Measurements from ENCODE around the gene SULT1C2. TPM values are rescaled to one million over a fixed set of nuclear protein-coding genes. Genes with fewer than 3 reads are reported as not detected.

SULT1C2 gene
- total and polyA plus RNA-seq, 4 donors = 0.07 to 8.9 (median 0.62) TPM

DNA sequence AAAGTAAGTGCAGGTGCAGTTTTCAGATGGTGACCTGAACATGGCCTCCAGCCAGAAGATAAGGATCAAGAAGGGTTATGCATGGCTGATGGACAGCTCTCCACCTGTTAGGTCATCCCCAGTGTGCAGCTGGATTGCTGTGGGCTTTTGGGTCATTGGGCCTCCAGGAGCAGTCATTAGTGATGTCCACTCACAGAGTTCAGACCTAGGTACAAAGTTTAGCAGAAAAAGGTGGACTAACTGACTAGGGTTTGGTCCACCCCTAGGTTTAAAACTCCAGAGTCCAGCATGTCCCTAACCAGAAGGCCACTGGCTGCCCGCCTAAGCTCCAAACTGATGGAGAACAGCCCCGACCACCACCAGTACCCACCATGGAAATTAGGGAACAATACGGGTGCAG is 18.3 kb upstream of the SULT1C2 start:
- Histone ChIP-seq H3K4me3 (ENCODE audit: low read depth in 1 of 3, low read length in 3 of 3) (no peak overlapping the region), H3K27ac (ENCODE audit: low read depth in 1 of 2, low read length in 2 of 2) (peak overlapping the region in 1 of 2 donors; percentile 25), H3K9me3 (ENCODE audit: control insufficient read depth in 4 of 4, low read length in 3 of 4) (no peaks in the 10 kb centered on the region), H3K36me3 (ENCODE audit: control insufficient read depth in 4 of 4, insufficient read depth in 3 of 4, low read depth in 1 of 4, low read length in 3 of 4) (no peaks in the 10 kb centered on the region), H3K9ac (ENCODE audit: low read depth in 1 of 2, low read length in 2 of 2) (no peak overlapping the region), H3K4me1 (ENCODE audit: control insufficient read depth in 4 of 4, insufficient read depth in 4 of 4, low read length in 3 of 4) (peaks cover 0 to 8% (median 4%) of the 10 kb centered on the region in 4 donors), H3K27me3 (ENCODE audit: control insufficient read depth in 4 of 4, insufficient read depth in 4 of 4, low read length in 3 of 4) (no peaks in the 10 kb centered on the region)
- TF ChIP-seq, protein P1, sequence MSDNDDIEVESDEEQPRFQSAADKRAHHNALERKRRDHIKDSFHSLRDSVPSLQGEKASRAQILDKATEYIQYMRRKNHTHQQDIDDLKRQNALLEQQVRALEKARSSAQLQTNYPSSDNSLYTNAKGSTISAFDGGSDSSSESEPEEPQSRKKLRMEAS (IDR thresholded peaks at IDR 0.05) = no peak
- TF ChIP-seq RAD21 (IDR thresholded peaks at IDR 0.05) = no peak
- no peak for TF ChIP-seq JUND (IDR thresholded peaks at IDR 0.05)
- no peak for TF ChIP-seq FOXA1 (IDR thresholded peaks at IDR 0.05)
- TF ChIP-seq, protein P2, sequence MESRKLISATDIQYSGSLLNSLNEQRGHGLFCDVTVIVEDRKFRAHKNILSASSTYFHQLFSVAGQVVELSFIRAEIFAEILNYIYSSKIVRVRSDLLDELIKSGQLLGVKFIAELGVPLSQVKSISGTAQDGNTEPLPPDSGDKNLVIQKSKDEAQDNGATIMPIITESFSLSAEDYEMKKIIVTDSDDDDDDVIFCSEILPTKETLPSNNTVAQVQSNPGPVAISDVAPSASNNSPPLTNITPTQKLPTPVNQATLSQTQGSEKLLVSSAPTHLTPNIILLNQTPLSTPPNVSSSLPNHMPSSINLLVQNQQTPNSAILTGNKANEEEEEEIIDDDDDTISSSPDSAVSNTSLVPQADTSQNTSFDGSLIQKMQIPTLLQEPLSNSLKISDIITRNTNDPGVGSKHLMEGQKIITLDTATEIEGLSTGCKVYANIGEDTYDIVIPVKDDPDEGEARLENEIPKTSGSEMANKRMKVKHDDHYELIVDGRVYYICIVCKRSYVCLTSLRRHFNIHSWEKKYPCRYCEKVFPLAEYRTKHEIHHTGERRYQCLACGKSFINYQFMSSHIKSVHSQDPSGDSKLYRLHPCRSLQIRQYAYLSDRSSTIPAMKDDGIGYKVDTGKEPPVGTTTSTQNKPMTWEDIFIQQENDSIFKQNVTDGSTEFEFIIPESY (IDR thresholded peaks at IDR 0.05) = no peak
- DNase-seq (ENCODE audit: low spot score) = no peak
- WGBS = 98% methylated on average over 3 of the region's 3 CpGs

DNA sequence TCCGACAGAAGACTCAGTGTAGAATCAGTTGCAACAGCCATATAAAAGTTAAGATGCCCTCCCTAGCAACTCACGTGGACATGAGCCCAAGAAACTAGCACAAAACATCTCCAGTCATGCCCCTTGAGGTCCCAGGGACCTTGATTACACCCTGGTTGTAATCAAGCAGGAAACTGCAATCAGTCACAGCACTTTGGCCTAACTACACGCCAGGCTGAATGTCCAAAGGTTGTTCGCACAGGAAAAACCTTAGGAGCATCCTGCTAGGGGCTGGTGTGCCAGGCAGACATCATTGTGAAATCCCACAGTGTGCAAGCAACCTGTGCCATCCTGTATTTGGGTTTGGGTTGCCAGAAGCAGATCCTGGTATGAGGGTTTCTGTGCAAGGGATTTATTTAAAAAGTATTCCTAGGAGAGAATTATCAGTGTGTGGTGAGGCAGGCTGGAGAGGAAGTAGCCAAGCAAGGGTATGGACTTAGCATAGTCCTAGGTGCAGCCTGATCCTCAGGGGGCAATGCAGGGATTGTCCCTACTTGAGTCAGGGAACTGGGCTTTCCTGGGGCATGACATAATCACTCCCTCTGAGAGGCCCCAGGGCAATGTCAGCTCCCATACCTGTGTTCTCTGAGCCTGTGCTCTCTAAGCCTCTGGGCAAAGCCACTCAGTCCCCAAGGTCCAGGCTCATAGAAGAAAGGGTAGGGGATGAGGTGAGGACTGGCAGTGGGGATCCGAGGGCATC is 17.8 kb upstream of the SULT1C2 start:
- Histone ChIP-seq H3K9me3 (ENCODE audit: control insufficient read depth in 4 of 4, low read length in 3 of 4) (no peaks in the 10 kb centered on the region), H3K27ac (ENCODE audit: low read depth in 1 of 2, low read length in 2 of 2) (peak overlapping the region in 1 of 2 donors; percentile 25), H3K36me3 (ENCODE audit: control insufficient read depth in 4 of 4, insufficient read depth in 3 of 4, low read depth in 1 of 4, low read length in 3 of 4) (no peaks in the 10 kb centered on the region), H3K9ac (ENCODE audit: low read depth in 1 of 2, low read length in 2 of 2) (no peak overlapping the region), H3K4me3 (ENCODE audit: low read depth in 1 of 3, low read length in 3 of 3) (no peak overlapping the region), H3K4me1 (ENCODE audit: control insufficient read depth in 4 of 4, insufficient read depth in 4 of 4, low read length in 3 of 4) (peaks cover 0 to 8% (median 4%) of the 10 kb centered on the region in 4 donors), H3K27me3 (ENCODE audit: control insufficient read depth in 4 of 4, insufficient read depth in 4 of 4, low read length in 3 of 4) (no peaks in the 10 kb centered on the region)
- TF ChIP-seq NR2F2 (IDR thresholded peaks at IDR 0.05) = no peak
- TF ChIP-seq RXRA (IDR thresholded peaks at IDR 0.05) = peak in 1 of 2 donors; percentile 55
- peak; percentile 55 to 79 for TF ChIP-seq HNF4A (conservative IDR thresholded peaks at IDR 0.05)
- no peak for TF ChIP-seq JUND (IDR thresholded peaks at IDR 0.05)
- peak; percentile 23 for TF ChIP-seq SP1 (IDR thresholded peaks at IDR 0.05)
- 59% methylated on average over 5 of the region's 5 CpGs for WGBS
- DNase-seq (ENCODE audit: low spot score) = no peak

DNA sequence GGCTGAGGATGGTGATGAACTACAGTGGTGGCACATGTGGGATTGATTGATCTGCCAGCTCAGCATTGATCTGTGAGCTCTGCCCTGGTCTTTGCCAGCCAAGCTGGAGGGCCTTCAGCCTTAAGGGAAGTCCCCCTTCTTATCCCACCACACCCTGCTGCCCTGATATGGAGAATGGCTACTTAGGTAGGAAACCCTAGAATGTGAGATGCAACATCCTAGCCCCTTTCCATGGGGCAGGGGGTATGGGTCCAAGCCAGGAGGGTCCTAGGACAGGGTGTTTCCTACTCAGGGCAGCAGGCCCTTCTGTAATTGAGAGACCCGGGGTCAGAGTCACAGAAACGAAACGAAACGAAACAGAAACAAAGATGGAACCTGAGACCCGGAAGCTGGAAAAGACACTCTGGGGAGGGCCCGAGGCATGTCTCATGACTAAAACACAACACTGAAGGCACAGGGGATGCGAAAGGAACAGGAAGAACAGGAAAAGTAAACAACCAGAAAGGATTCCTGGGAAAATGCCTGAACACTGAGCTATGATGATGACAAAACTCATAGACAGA is 16.9 kb upstream of the SULT1C2 start:
- TF ChIP-seq, protein P3, sequence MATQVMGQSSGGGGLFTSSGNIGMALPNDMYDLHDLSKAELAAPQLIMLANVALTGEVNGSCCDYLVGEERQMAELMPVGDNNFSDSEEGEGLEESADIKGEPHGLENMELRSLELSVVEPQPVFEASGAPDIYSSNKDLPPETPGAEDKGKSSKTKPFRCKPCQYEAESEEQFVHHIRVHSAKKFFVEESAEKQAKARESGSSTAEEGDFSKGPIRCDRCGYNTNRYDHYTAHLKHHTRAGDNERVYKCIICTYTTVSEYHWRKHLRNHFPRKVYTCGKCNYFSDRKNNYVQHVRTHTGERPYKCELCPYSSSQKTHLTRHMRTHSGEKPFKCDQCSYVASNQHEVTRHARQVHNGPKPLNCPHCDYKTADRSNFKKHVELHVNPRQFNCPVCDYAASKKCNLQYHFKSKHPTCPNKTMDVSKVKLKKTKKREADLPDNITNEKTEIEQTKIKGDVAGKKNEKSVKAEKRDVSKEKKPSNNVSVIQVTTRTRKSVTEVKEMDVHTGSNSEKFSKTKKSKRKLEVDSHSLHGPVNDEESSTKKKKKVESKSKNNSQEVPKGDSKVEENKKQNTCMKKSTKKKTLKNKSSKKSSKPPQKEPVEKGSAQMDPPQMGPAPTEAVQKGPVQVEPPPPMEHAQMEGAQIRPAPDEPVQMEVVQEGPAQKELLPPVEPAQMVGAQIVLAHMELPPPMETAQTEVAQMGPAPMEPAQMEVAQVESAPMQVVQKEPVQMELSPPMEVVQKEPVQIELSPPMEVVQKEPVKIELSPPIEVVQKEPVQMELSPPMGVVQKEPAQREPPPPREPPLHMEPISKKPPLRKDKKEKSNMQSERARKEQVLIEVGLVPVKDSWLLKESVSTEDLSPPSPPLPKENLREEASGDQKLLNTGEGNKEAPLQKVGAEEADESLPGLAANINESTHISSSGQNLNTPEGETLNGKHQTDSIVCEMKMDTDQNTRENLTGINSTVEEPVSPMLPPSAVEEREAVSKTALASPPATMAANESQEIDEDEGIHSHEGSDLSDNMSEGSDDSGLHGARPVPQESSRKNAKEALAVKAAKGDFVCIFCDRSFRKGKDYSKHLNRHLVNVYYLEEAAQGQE (IDR thresholded peaks at IDR 0.05) = no peak
- TF ChIP-seq EGR1 (IDR thresholded peaks at IDR 0.05; ENCODE audit: low read depth in 2 of 2) (no peak), HNF4A (conservative IDR thresholded peaks at IDR 0.05) (no peak), NR2F2 (IDR thresholded peaks at IDR 0.05) (no peak), FOXA1 (IDR thresholded peaks at IDR 0.05) (no peak), JUND (IDR thresholded peaks at IDR 0.05) (no peak), RXRA (IDR thresholded peaks at IDR 0.05) (no peak), GABPA (IDR thresholded peaks at IDR 0.05 in 1 of 2, conservative IDR thresholded peaks at IDR 0.05 in 1 of 2) (no peak)
- TF ChIP-seq, protein P2 (IDR thresholded peaks at IDR 0.05) = no peak
- TF ChIP-seq, protein P4, sequence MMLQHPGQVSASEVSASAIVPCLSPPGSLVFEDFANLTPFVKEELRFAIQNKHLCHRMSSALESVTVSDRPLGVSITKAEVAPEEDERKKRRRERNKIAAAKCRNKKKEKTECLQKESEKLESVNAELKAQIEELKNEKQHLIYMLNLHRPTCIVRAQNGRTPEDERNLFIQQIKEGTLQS (IDR thresholded peaks at IDR 0.05) = no peak
- Histone ChIP-seq H3K9ac (ENCODE audit: low read depth in 1 of 2, low read length in 2 of 2) (no peak overlapping the region), H3K4me3 (ENCODE audit: low read depth in 1 of 3, low read length in 3 of 3) (no peak overlapping the region), H3K27me3 (ENCODE audit: control insufficient read depth in 4 of 4, insufficient read depth in 4 of 4, low read length in 3 of 4) (no peaks in the 10 kb centered on the region), H3K36me3 (ENCODE audit: control insufficient read depth in 4 of 4, insufficient read depth in 3 of 4, low read depth in 1 of 4, low read length in 3 of 4) (no peaks in the 10 kb centered on the region), H3K27ac (ENCODE audit: low read depth in 1 of 2, low read length in 2 of 2) (no peak overlapping the region), H3K9me3 (ENCODE audit: control insufficient read depth in 4 of 4, low read length in 3 of 4) (no peaks in the 10 kb centered on the region), H3K4me1 (ENCODE audit: control insufficient read depth in 4 of 4, insufficient read depth in 4 of 4, low read length in 3 of 4) (peaks cover 0 to 8% (median 4%) of the 10 kb centered on the region in 4 donors)
- DNase-seq (ENCODE audit: low spot score) = no peak
- 78% methylated on average over 7 of the region's 7 CpGs for WGBS
